ENCODE measurements around the gene SETD6.

The SETD6 gene

GRCh38 chr16:58493756-58494431, 21.4 kb upstream of the SETD6 start:
- no peak for DNase-seq

GRCh38 chr16:58494981-58495520, 20.3 kb upstream of the SETD6 start:
- peak; percentile 94 for DNase-seq

- DNase-seq, result no peak
Measured at GRCh38 chr16:58495521-58496331, 19.6 kb upstream of the SETD6 start.

GRCh38 chr16:58497468-58497867, 17.8 kb upstream of the SETD6 start:
- DNase-seq, result no peak

GRCh38 chr16:58497935-58498334, 17.4 kb upstream of the SETD6 start:
- no peak for DNase-seq

- DNase-seq, result no peak
Measured at GRCh38 chr16:58498341-58499091, 16.8 kb upstream of the SETD6 start.

- DNase-seq, result no peak
Measured at GRCh38 chr16:58499092-58499511, 16.2 kb upstream of the SETD6 start.

GRCh38 chr16:58499615-58500351, 15.5 kb upstream of the SETD6 start, which contains the start of gene NDRG4:
TSS of gene NDRG4 (plus strand) at chr16:58500143. CDS start at chr16:58500249, 106 bp downstream.
- DNase-seq, result peak; percentile 88

- DNase-seq, result no peak
Measured at GRCh38 chr16:58500430-58501241, 14.7 kb upstream of the SETD6 start.

- no peak for DNase-seq
Measured at GRCh38 chr16:58501242-58502131, 13.8 kb upstream of the SETD6 start.

GRCh38 chr16:58502217-58502921, 12.9 kb upstream of the SETD6 start:
- DNase-seq, result no peak

GRCh38 chr16:58503166-58503862, 12.0 kb upstream of the SETD6 start:
- no peak for DNase-seq

- no peak for DNase-seq
Measured at GRCh38 chr16:58503863-58504688, 11.2 kb upstream of the SETD6 start.

GRCh38 chr16:58506241-58507194, 8.8 kb upstream of the SETD6 start:
- no peak for DNase-seq

GRCh38 chr16:58507195-58507962, 7.9 kb upstream of the SETD6 start:
- no peak for DNase-seq

All from fibroblast of upper back skin (primary cell).